Heart right ventricle (tissue), 16 donors: ENCODE measurements around the gene FAM227B. TPM values are rescaled to one million over a fixed set of nuclear protein-coding genes. Genes with fewer than 3 reads are reported as not detected.

Experiments
- ATAC-seq, 8 donors: fragments of 200-7000 bp; cut with Tn5 transposase; one replicate each; pipeline ENCODE4 v1.9.1; 2020; ENCODE audit warnings: mild to moderate bottlenecking in 8 of 8, moderate library complexity in 8 of 8, moderate number of reproducible peaks in 1 of 8
- DNase-seq, 2 donors: peaks; one replicate each; pipeline ENCODE4 v3.0.0-alpha.2; 2020
- H3K27ac ChIP-seq, 10 donors: fragments of 200-600 bp; sonication (generic) in 2 of 10; one replicate each; pipeline versions ENCODE4 v1.5.0 to v1.8.0; 2020 to 2022; ENCODE audit warnings: mild to moderate bottlenecking in 3 of 10
- H3K27me3 ChIP-seq, 7 donors: fragments of 200-600 bp; one replicate each; pipeline ENCODE4 v1.8.0; 2021 to 2022; ENCODE audit warnings: mild to moderate bottlenecking in 2 of 7
- H3K36me3 ChIP-seq, 9 donors: fragments of 200-600 bp; sonication (generic) in 1 of 9; one replicate each; pipeline versions ENCODE4 v1.5.0 to v1.8.0; 2020 to 2022; ENCODE audit warnings: mild to moderate bottlenecking in 2 of 9
- H3K4me1 ChIP-seq, 9 donors: fragments of 200-600 bp; sonication (generic) in 1 of 9; one replicate each; pipeline versions ENCODE4 v1.5.0 to v1.8.0; 2020 to 2022; ENCODE audit warnings: mild to moderate bottlenecking in 4 of 9
- H3K4me3 ChIP-seq, 10 donors: fragments of 200-600 bp; sonication (generic) in 2 of 10; one replicate each; pipeline versions ENCODE4 v1.5.0 to v1.8.0; 2020 to 2022; ENCODE audit warnings: mild to moderate bottlenecking in 7 of 10, moderate library complexity in 2 of 10
- H3K9me3 ChIP-seq, 11 donors: fragments of 200-600 bp in 10 of 11; sonication (generic) in 2 of 11; one replicate each; pipeline versions ENCODE4 v1.5.0 to v1.8.0; 2013 to 2022; ENCODE audit warnings: mild to moderate bottlenecking in 2 of 11, control low read depth in 1 of 11, moderate library complexity in 1 of 11
- CTCF ChIP-seq, 9 donors: fragments of 200-600 bp; sonication (generic) in 2 of 9; IDR thresholded peaks; one replicate each; pipeline versions ENCODE4 v1.5.0 to v1.8.0; 2021 to 2022; ENCODE audit warnings: antibody characterized with exemption in 9 of 9, mild to moderate bottlenecking in 5 of 9, moderate library complexity in 1 of 9
- WGBS, 2 donors: extraction: QIAGEN DNeasy Blood & Tissue Kit; methylation state at CpG; one replicate each; pipeline ENCODE4 v1.1.7; 2013; ENCODE audit warnings: inconsistent platforms in 1 of 2; 5-methylcytosine and 5-hydroxymethylcytosine counted together
- intact Hi-C, 10 donors: fragments of 100-400 bp; cut with DNase I; formaldehyde crosslinking; loops; one replicate each; pipeline versions ENCODE4 v1.11.1 to v1.14.2; 2022
- polyA plus RNA-seq, 2 donors: library from polyadenylated mRNA; stranded (reverse); fragments of 200-250 nt; gene quantifications; one replicate each; pipeline ENCODE4 v1.2.3, GENCODE V29; 2013
- total RNA-seq, 10 donors: library from RNA; stranded (reverse); fragmentation: NEBNext Ultra II Directional in 3 of 10; extraction: Animal tissue kit (Norgen Biotek cat#: 25700) in 3 of 10; gene quantifications; one replicate each; pipeline versions ENCODE4 v1.2.1 to v1.2.4, GENCODE V29; 2021 to 2023
- donor health status: Arrhythmogenic right ventricular cardiomyopathy.
- donor health status: ischemic (EF 13 %, LVEDD 7.1; RV severe dilation, severe dysfunction).
- donor health status: healthy with polysubstance abuse.
- donor health status: DM: no; HTN: yes; CAD: no.
- donor health status: DM: no; HTN: no; CAD: no.
- donor health status: ischemic (EF 25% LVEDD 6.9; RV normal size, moderate dysfunction).
- donor health status: ischemic (EF 25% LVEDD 5.7; RV mildly dilated, moderate dysfunction).
- donor health status: healthy.
- donor health status: DM: yes; HTN: yes; CAD: no.
- donor health status: Ischemic cardiomyopathy.
- donor health status: ischemic (EF 35%, LVEDD 5.7; RV mildly dilated, moderate dysfunction).
- donor health status: nonischemic (EF 11% LVEDD 7.7; RV severe dilation, severe dysfunction).
- donor health status: DM: yes; HTN: yes; CAD: no.
- donor health status: PGD.
- donor health status: ischemic (EF 29% LVEDD 5.4; RV normal size, mild dysfunction).
- donor health status: nonischemic (EF 23%, LVEDD 6.1; RV moderate dilation, normal function).

The FAM227B gene
- total and polyA plus RNA-seq, 12 donors = 5.1 to 22.8 (median 14.4) TPM

- DNase-seq (no peak), ATAC-seq (no peak)
- intact Hi-C loops = no loop called here
- Histone ChIP-seq H3K9me3 (no peaks in the 10 kb centered on the region), H3K27ac (no peak overlapping the region), H3K36me3 (no peaks in the 10 kb centered on the region), H3K4me3 (no peak overlapping the region), H3K4me1 (no peaks in the 10 kb centered on the region), H3K27me3 (no peaks in the 10 kb centered on the region)
- TF ChIP-seq CTCF (IDR thresholded peaks at IDR 0.05) = no peak
- 87 to 88% methylated on average over 2 of the region's 2 CpGs for WGBS, 2 donors
Measured at GRCh38 chr15:49387471-49387870, 233.1 kb downstream of the FAM227B start.

- Histone ChIP-seq H3K9me3 (no peaks in the 10 kb centered on the region), H3K4me1 (no peaks in the 10 kb centered on the region), H3K4me3 (no peak overlapping the region), H3K27me3 (no peaks in the 10 kb centered on the region), H3K27ac (no peak overlapping the region), H3K36me3 (no peaks in the 10 kb centered on the region)
- 71 to 74% methylated on average over 1 of the region's 1 CpG for WGBS, 2 donors
- DNase-seq (no peak), ATAC-seq (no peak)
- no peak for TF ChIP-seq CTCF (IDR thresholded peaks at IDR 0.05)
- intact Hi-C loops = no loop called here
Measured at GRCh38 chr15:49383266-49383665, 237.4 kb downstream of the FAM227B start.

DNA sequence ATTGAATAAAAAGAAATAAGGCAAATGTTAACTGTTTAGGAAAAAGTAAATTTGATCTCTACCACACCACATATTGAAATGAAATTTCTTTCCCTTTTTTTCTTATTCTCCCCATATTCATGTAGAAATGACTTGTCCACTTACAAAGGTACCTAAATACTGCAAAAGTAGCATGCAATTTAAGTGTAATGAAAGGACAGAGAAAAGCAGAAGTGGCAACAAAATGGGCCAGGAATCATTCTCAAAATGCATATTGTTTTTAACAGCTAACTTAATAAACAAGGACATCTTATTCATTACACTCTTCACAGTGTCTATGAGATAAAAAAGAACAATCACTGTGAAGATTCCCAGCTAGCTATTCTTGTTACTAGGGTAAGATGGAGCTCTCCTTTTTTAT lies 238.2 kb downstream of the FAM227B start:
- intact Hi-C loops = no loop called here
- Histone ChIP-seq H3K9me3 (no peaks in the 10 kb centered on the region), H3K36me3 (no peaks in the 10 kb centered on the region), H3K27me3 (no peaks in the 10 kb centered on the region), H3K4me1 (no peaks in the 10 kb centered on the region), H3K27ac (no peak overlapping the region), H3K4me3 (no peak overlapping the region)
- ATAC-seq (no peak), DNase-seq (no peak)
- no peak for TF ChIP-seq CTCF (IDR thresholded peaks at IDR 0.05)

- Histone ChIP-seq H3K27me3 (no peaks in the 10 kb centered on the region), H3K27ac (no peak overlapping the region), H3K4me3 (no peak overlapping the region), H3K9me3 (no peaks in the 10 kb centered on the region), H3K36me3 (no peaks in the 10 kb centered on the region), H3K4me1 (no peaks in the 10 kb centered on the region)
- TF ChIP-seq CTCF (IDR thresholded peaks at IDR 0.05) = no peak
- intact Hi-C loops = no loop called here
- ATAC-seq (no peak), DNase-seq (no peak)
- 75% methylated on average over 5 of the region's 5 CpGs for WGBS, 2 donors
Measured at GRCh38 chr15:49380912-49381311, 239.7 kb downstream of the FAM227B start.

- no peaks in the 10 kb centered on the region for H3K27me3 ChIP-seq
- H3K27ac ChIP-seq = no peak overlapping the region
- intact Hi-C loops = no loop called here
- no peak for DNase-seq
- no peaks in the 10 kb centered on the region for H3K4me1 ChIP-seq
- no peak for TF ChIP-seq CTCF (IDR thresholded peaks at IDR 0.05)
- no peaks in the 10 kb centered on the region for H3K36me3 ChIP-seq
- H3K4me3 ChIP-seq = no peak overlapping the region
- no peaks in the 10 kb centered on the region for H3K9me3 ChIP-seq
- no peak for ATAC-seq
- 88 to 90% methylated on average over 4 of the region's 4 CpGs for WGBS, 2 donors
Measured at GRCh38 chr15:49379996-49380395, 240.6 kb downstream of the FAM227B start.
